Measurements from ENCODE around the gene GRK5. TPM values are rescaled to one million over a fixed set of nuclear protein-coding genes. Genes with fewer than 3 reads are reported as not detected.
"Not testable (repeated sequence)": the region's sequence is repeated elsewhere in the genome, so short reads cannot be mapped to it uniquely, and the experiment has no call there.

Gene GRK5
- total RNA-seq, 4 donors from 2014 or later = 9.2 to 27.3 (median 15.0) TPM

GRCh38 chr10:119176166-119176565 lies 31.2 kb upstream of the GRK5 start:
- TF ChIP-seq, protein P1, sequence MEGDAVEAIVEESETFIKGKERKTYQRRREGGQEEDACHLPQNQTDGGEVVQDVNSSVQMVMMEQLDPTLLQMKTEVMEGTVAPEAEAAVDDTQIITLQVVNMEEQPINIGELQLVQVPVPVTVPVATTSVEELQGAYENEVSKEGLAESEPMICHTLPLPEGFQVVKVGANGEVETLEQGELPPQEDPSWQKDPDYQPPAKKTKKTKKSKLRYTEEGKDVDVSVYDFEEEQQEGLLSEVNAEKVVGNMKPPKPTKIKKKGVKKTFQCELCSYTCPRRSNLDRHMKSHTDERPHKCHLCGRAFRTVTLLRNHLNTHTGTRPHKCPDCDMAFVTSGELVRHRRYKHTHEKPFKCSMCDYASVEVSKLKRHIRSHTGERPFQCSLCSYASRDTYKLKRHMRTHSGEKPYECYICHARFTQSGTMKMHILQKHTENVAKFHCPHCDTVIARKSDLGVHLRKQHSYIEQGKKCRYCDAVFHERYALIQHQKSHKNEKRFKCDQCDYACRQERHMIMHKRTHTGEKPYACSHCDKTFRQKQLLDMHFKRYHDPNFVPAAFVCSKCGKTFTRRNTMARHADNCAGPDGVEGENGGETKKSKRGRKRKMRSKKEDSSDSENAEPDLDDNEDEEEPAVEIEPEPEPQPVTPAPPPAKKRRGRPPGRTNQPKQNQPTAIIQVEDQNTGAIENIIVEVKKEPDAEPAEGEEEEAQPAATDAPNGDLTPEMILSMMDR (IDR thresholded peaks at IDR 0.05) = no peak
- TF ChIP-seq POLR2A (IDR thresholded peaks at IDR 0.05) = no peak
- H3K27ac ChIP-seq = no peak overlapping the region
- H3K4me1 ChIP-seq = peaks cover 21 to 22% of the 10 kb centered on the region in 2 donors
- H3K36me3 ChIP-seq = peaks cover 23% of the 10 kb centered on the region in 2 donors
- DNase-seq = no peak
- no peak overlapping the region for H3K4me3 ChIP-seq (replicated peaks in 1 of 3)
- no peaks in the 10 kb centered on the region for H3K27me3 ChIP-seq
- WGBS, 2 donors = 96 to 98% methylated on average over 6 of the region's 6 CpGs
- intact Hi-C loops (cut with DNase I) = no loop called here
- H3K9me3 ChIP-seq = no peaks in the 10 kb centered on the region

GRCh38 chr10:119177708-119178371 lies 29.5 kb upstream of the GRK5 start:
- TF ChIP-seq POLR2A (IDR thresholded peaks at IDR 0.05) = no peak
- TF ChIP-seq, protein P1 (IDR thresholded peaks at IDR 0.05) = no peak
- H3K4me3 ChIP-seq (replicated peaks in 1 of 3) = peak overlapping the region; percentile 29 to 68 (median 66)
- H3K9me3 ChIP-seq = no peaks in the 10 kb centered on the region
- WGBS, 2 donors = 23 to 24% methylated on average over 21 of the region's 21 CpGs
- no peak for DNase-seq
- peaks cover 6 to 7% of the 10 kb centered on the region in 2 donors for H3K36me3 ChIP-seq
- no peaks in the 10 kb centered on the region for H3K27me3 ChIP-seq
- intact Hi-C loops (cut with DNase I) = no loop called here
- H3K4me1 ChIP-seq = peaks cover 21 to 22% of the 10 kb centered on the region in 2 donors
- H3K27ac ChIP-seq = peak overlapping the region in 2 of 3 donors; percentile 87 to 88

- H3K4me1 ChIP-seq = peaks cover 21 to 22% of the 10 kb centered on the region in 2 donors
- peak; percentile 95 to 96 for DNase-seq
- WGBS, 2 donors = 0% methylated on average over 8 to 31 of the region's 45 CpGs
- H3K36me3 ChIP-seq = peaks cover 0 to 2% of the 10 kb centered on the region in 2 donors
- TF ChIP-seq, protein P1 (IDR thresholded peaks at IDR 0.05) = peak in 1 of 6 experiments; percentile 9
- TF ChIP-seq POLR2A (IDR thresholded peaks at IDR 0.05) = peak in 1 of 2 donors; percentile 79
- intact Hi-C loops (cut with DNase I) = no loop called here
- peak within 1 kb of the TSS; percentile 87 to 91 (median 88) for H3K27ac ChIP-seq
- H3K4me3 ChIP-seq (replicated peaks in 1 of 3) = peak within 1 kb of the TSS; percentile 29 to 68 (median 66)
- H3K9me3 ChIP-seq = no peaks in the 10 kb centered on the region
- no peaks in the 10 kb centered on the region for H3K27me3 ChIP-seq
Observed at GRCh38 chr10:119178372-119179119, 28.8 kb upstream of the GRK5 start, which contains the start of gene PRDX3. Gene PRDX3, minus strand, starts transcription at chr10:119178812. Its CDS starts 22 bp downstream, at chr10:119178790.

DNA sequence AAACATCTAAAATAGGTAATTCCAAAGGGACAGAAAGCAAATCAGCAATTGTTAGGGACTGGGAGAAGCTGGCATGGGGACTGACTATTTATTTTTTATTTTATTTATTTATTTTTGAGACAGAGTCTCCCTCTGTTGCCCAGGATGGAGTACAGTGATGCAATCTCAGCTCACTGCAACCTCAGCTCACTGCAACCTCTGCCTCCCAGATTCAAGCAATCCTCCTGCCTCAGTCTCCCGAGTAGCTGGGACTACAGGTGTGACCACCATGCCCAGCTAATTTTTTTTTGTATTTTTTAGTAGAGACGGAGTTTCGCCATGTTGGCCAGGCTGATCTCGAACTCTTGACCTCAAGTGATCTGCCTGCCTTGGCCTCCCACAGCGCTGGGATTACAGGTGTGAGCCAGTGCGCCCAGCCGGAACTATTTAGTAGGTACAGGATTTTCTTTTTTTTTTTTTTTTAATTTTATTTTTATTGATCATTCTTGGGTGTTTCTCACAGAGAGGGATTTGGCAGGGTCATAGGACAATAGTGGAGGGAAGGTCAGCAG lies 26.4 kb upstream of the GRK5 start:
- intact Hi-C loops (cut with DNase I); H3K9me3 ChIP-seq; H3K4me3 ChIP-seq (replicated peaks in 1 of 3); H3K36me3 ChIP-seq; H3K27me3 ChIP-seq: not testable (repeated sequence)
- WGBS, 2 donors = 56 to 57% methylated on average over 7 of the region's 7 CpGs
- peak overlapping the region in 2 of 3 donors; percentile 18 to 43 for H3K27ac ChIP-seq
- DNase-seq = peak; percentile 39 to 44
- H3K4me1 ChIP-seq = peaks cover 21 to 22% of the 10 kb centered on the region in 2 donors

DNA sequence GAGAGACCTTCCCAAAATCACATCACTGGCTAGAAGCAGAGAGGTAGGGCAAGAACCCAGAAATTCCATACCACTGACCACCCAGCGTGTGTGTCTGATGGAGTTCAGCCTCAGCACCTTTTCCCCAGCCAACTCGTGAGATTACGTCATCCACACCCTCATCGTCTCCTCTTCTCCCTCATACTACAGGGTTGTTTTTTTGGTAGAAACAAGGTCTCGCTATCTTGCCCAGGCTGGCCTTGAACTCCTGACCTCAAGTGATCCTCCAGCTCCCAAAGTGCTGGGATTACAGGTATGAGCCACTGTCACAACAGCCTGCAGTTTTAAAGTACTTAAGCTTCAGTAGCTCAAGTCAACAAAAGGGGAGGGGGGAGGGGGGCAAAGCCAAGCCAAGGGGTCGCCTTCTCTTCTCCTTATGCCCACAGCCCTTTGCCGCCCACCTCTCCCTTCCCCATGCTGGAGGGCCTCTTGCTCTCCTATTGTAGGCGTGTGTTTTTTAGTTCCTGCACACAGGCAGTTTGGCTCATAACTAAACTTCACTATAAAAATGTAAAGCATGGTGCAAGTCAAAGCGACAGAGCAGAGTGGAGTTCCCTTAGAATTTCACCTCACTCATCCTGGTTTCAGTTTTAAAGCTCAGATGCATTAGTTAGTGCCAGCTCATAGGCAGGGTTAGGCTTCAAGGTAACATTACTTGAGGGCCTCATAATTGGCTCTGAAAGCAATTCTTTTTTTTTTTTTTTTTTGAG lies 23.5 kb upstream of the GRK5 start:
- Histone ChIP-seq H3K4me3 (replicated peaks in 1 of 3) (no peak overlapping the region), H3K9me3 (no peaks in the 10 kb centered on the region), H3K36me3 (no peaks in the 10 kb centered on the region), H3K4me1 (peaks cover 13 to 15% of the 10 kb centered on the region in 2 donors), H3K27me3 (no peaks in the 10 kb centered on the region), H3K27ac (peak overlapping the region in 1 of 3 donors; percentile 12)
- TF ChIP-seq, protein P1 (IDR thresholded peaks at IDR 0.05) = no peak
- no peak for TF ChIP-seq POLR2A (IDR thresholded peaks at IDR 0.05)
- WGBS, 2 donors = 66 to 76% methylated on average over 9 of the region's 9 CpGs
- DNase-seq = peak in 1 of 2 donors; percentile 5
- intact Hi-C loops (cut with DNase I) = no loop called here

Data from thyroid gland (tissue), 4 donors.